GM18498 (cell line): ENCODE measurements around the gene OAS3.
A peak's percentile ranks its signal among the peaks of the same experiment; 100 is the strongest.
"Not testable (repeated sequence)": the region's sequence is repeated elsewhere in the genome, so short reads cannot be mapped to it uniquely, and the experiment has no call there.

Experiments
- ATAC-seq: cut with Tn5 transposase; IDR thresholded peaks from one replicate; pipeline ENCODE4 v1.9.1; 2021; ENCODE audit warnings: mild to moderate bottlenecking, moderate library complexity; ENCODE audit not compliant: unreplicated experiment

OAS3 gene

DNA sequence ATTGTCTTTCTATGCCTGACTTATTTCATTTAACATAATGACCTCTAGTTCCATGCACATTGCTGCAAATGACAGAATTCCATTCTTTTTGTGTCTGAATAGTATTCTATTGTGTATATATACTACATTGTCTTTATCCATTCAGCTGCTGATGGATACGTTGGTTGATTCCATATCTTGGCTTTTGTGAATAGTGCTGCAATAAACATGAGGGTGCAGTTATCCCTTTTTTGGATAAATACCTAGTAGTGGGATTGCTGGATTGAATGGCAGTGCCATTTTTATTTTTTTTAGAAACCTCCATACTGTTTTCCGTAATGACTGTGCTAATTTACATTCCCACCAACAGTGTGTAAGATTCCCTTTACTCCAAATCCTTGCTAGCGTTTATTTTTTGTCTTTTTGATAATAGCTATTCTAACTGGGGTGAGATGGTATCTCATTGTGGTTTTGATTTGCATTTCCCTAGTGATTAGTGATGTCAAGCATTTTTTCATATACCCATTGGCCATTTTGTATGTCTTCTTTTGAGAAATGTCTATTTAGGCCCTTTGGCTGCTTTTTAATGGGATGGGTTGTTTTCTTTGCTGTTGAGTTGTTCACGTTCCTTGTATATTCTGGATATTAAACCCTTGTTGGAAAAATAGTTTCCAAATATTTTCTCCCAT, 42.4 kb downstream of the OAS3 start:
- ATAC-seq = no peak

DNA sequence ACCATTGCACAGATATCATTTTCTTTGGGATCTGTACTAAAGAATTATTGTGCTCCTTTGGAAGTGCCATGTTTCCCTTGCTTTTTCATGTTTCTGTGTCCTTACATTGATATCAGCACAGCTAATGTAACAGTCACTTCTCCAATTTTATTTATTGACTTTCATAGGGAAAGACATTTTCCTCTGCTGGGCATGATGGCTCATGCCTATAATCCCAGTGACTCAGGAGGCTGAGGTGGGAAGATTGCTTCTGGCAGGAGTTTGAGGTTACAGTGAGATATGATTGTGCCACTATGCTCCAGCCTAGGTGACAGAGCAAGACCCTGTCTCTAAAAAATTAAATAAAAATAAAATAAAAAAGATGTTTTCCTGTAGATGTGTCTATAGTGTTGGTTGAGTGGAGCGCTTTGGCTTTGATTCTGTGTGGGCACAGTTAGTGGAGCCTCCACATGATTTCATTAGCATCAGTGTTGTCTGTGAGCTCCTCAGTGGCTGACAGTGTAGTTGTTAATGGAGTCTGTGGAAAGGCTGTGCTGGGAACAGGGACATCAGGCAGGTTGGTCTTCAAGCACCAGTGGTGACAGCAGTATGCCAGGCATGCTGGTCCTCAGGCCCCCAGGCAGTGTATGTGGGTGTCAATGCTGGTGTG, 47.5 kb downstream of the OAS3 start:
- no peak for ATAC-seq

DNA sequence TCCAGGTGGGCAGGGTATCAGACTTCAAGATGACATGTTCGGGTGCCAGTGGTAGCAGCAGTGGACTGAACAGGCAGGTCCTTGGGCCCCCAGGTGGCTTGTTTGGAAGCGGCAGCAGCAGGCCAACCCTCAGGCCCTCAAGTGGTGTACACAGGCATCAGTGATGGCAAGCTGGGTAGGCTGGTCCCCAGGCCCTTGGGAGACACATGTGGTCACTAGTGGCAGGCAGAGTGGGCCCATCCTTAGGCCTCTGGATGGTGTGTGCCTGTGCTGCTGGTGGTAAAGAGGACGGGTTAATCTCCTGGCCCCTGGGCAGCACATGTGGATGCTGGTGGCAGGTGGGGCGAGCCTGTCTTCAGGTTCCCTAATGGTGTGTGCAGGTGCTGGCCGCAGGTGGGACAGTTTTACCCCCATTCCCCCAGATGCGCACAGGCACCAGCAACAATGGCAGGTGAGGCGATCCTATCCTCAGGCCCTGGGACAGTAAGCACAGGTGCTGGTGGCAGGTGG, 48.1 kb downstream of the OAS3 start:
- ATAC-seq = no peak

DNA sequence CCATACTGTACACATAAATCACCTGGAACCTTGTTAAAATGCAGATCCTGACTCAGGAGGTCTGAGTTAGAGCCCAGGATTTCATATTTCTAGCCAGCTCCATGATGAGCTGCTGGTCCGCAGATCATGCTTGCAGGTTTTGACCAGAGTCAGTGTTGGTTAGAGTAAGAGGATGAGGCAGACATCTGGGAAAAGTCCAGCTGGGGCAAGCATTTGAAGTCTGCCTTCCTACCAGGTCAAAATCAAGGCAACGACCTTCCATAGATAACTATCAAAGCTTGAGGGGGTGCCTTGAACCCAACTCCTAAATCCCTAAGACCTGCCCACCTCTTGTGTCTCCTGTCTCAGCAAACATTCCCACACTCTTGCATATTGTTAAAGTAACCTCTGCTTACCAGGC, 49.3 kb downstream of the OAS3 start:
- ATAC-seq = no peak

DNA sequence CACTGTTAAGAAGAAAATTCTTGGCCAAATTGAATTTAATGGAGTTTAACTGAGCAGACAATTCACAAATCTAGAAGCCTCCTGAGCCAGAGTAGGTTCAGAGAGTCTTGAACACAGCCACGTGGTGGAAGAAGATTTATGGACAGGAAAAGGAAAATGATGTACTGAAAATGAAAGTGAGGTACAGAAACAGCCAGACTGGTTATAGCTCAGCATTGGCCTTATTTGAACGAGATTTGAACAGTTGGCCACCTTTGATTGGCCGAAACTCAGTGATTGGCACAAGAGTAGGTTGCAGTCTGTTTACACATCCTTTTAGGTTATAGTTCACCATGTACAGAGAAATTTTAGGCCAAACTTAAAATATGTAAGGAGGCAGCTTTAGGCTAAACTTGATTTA, 50.0 kb downstream of the OAS3 start:
- ATAC-seq = no peak

DNA sequence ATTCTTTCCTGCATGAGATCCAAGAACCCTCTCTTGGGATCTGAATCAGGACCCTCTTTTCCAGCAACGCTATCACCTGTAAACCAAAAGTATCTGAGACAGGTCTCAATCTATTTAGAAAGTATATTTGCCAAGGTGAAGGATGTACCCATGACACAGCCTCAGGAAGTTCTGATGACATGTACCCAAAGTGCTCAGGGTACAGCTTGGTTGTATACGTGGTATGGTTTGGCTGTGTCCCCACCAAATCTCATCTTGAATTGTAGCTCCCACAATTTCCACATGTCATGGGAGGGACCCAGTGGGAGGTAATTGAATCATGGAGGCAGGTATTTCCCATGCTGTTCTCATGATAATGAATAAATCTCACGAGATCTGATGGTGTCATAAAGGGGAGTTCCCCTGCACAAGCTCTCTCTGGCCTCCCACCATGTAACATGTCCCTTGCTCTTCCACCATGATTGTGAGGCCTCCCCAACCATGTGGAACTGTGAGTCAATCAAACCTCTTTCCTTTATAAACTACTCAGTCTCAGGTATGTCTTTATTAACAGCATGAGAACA, 50.6 kb downstream of the OAS3 start:
- not testable (repeated sequence) for ATAC-seq

DNA sequence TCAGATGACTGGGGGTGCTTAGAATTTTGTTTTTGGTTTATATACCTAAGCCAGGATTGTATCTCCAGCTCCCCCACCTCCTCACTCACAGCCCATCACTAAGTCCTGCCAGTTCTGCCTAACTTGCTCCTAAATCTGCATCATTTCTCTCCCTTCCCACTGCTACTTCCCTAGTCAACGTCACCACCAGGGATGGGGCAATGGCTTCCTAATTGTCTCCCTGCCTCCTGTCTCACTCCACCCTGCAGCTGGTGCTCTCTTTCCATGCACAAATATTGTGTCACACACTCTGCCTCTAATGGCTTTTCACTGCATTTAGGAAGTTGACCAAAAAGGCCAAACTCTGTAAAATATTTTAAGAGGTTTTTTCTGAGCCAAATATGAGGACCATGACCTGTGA, 51.5 kb downstream of the OAS3 start:
- ATAC-seq = no peak

DNA sequence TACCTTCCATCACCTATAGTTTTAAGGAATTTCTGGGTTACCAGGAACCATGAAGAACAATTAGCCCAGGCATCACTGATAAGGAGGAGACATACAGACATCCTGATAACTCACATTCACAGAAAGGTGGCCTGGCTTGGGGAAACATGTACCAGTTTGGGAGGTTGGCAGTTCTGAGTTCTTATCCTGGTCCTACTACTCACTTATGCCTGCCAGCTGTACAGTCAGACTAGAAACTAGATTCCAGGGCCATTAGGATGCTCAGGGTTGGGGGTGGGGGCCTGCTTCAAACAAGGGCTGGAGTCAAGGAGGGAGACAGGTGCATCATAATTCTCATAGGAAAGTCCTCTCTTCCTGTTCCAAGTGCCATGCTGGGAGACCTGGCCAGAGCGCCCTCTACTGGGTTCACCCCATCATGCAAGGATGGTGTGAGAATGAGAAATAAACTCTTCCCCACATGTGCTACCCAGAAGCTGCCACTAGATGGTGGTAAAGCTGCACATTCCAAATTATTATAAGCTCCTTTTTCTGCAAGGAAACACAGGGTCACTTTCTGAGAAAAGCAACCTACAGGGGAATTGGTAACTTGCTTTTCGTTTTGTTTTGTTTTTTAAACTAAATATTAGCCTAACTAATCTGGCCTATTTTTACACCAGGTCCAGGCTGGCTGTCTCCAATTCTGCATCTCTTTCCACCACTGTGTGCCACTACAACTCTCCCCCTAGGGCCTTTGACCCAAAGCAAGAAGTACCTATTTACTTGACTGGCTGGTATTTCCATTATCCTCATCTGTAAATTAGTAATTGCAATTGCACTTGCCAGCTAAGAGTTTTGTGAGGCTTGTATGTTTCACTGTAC, 54.5 kb downstream of the OAS3 start:
- no peak for ATAC-seq

DNA sequence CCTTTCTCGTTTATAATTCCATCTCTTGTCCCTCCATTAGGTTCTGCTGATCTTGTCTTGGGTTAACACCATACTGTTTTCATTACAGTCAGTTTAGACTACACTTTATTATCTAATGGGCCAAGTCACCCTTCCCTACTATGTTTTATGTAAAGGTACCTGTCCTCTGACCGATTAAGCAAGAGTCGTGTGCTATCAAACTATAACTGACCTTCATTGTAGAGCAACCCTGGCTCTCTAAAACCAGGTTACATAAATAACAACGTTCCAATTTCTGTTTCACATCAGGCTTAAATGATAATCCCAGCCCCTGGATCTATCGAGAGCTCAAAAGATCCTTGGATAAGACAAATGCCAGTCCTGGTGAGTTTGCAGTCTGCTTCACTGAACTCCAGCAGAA, 56.7 kb downstream of the OAS3 start:
- no peak for ATAC-seq

DNA sequence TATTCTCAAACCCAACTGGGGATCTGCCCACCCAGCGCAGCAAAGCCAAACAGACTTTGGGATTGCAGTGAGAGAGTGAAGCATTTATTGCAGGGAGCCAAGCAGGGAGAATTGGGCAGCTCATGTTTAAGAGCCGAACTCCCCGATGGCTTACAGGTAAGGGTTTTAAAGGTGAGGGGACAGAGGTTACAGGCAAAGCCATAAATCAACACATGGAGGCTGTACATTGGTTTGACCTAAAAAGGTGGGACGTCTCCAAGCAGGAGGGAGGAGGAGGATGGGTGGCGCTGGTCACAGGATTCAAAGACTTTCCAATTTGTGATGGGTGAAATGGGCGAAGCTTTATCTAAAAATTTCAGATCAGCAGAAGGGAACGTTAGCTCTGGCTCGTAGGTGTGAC, 58.2 kb downstream of the OAS3 start:
- no peak for ATAC-seq

DNA sequence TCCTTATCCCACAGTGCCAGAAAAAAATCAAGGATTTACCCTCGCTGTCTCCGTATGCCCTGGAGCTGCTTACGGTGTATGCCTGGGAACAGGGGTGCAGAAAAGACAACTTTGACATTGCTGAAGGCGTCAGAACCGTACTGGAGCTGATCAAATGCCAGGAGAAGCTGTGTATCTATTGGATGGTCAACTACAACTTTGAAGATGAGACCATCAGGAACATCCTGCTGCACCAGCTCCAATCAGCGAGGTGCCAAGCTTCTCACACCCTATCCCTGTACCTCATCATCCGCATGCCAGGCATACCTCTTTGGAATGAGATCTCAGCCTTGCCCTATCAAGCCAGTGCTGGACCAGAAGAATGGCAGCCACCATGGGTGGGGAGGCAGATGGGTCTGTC, 59.2 kb downstream of the OAS3 start:
- ATAC-seq = no peak

DNA sequence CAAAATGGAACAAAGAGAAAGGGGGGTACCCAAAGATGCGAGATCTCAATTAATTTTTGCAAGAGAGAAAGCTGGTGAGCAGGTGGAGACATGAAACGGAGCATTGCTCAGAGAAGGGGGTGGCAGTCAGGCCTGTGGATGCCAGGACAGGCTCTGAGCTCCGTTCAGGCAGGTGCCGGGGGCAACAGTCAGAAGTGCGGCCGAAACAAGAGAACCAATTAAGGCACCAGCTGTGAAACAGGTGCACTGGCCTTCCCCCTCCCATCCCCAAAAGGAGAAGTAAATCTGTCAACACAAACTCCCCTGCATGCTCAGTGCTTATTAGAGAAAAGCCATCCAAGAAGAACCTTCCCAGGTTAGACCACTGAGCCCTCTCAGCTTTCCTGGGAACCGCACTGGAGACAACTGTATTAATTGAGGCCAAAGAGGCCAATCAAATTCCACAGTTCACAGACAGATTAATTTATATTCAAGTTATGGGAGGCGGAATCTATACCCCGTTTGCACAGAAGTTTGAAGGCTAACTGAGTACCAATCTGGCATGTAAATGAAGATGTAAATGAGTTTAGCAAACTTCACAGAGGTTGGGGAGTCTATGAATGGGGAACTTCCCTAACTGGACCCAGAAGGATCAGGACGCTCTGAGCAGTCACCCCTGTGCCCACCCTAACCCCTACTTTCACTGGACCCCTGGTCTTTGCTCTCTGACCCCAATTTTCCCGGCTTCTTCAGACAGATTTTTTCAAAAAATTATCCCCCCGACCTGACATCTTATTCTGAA, 60.9 kb downstream of the OAS3 start:
- peak; percentile 95 for ATAC-seq

DNA sequence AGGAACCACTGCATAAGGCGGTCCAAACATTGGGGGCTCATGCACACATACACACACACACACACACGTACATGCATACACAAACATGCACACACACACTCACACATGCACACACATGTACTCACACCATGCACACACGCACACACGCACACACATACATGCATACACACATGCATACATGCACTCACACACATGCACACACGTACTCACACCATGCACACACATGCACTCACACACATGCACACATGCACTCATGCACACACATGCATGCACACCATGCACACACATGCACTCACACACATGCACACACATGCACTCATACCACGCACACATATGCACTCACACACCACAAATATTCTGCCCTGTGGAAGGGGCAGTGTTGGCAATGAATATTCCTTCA, 62.2 kb downstream of the OAS3 start:
- ATAC-seq = no peak

DNA sequence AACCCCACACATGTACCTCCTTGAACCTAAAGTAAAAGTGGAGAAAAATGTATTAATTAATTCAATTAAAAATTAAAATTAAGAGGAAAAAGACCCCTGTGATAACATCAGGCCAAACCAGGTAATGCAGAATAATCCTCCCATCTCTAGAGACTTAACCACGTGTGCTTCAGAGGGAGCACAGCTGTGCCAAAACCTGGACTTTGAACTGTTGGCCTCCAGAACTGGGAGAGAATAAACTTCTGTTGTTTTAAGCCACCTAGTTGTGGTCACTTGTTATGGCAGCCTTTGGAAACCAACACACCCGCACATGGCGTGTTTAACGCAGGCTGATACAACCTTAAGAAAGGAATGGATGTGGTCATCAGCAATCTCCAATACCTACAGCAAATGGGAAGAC, 63.9 kb downstream of the OAS3 start:
- no peak for ATAC-seq

DNA sequence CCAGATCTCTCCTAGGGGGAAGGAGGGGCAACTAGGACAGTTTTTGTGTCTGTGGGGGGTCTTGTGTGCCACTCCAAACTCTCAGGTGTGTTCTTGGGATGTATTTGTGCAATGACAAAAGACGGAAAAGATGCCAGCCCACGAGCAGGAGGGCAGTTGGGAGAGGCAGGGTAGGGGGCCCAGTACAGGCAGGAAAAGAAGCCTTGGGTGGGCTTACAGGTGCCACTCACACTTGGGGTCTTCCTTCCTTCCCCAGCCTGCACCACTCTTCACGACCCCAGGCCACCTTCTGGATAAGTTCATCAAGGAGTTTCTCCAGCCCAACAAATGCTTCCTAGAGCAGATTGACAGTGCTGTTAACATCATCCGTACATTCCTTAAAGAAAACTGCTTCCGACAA, 64.4 kb downstream of the OAS3 start:
- ATAC-seq = no peak

DNA sequence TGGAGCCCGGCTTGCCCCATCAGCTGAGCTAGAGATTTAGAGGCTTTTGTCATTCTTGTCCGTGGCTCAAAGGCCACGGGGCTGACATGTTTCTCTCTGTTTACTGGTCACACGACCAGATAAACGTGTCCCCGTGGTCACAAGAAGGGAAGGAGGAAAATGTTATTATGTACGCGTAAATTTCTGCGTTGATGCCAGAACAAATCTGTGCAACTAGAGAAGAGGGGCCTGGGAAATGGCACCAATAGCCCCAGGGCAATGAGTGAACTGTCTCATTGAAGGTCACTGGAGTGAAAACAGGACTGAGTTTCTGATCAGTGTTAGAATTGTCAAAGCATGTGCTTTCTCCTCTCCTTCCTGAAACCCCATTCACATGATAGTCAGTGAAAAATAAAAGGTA, 65.4 kb downstream of the OAS3 start:
- ATAC-seq = no peak

DNA sequence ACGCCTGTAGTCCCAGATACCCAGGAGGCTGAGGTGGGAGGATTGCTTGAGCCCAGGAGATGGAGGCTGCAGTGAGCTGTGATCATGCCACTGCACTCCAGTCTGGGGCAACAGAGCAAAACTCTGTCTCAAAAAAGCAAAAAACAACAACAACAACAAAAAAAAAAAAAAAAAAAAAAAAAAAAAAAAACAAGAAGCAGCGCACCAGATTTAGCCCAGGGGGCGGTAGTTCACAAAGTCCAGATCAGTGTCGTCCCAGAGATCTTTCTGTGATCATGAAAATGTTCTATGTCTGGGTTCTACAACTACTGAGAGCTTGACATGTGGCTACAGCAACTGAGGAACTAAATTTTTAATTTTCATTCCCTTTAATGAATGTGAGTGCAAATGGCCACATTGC, 67.5 kb downstream of the OAS3 start:
- ATAC-seq = no peak

DNA sequence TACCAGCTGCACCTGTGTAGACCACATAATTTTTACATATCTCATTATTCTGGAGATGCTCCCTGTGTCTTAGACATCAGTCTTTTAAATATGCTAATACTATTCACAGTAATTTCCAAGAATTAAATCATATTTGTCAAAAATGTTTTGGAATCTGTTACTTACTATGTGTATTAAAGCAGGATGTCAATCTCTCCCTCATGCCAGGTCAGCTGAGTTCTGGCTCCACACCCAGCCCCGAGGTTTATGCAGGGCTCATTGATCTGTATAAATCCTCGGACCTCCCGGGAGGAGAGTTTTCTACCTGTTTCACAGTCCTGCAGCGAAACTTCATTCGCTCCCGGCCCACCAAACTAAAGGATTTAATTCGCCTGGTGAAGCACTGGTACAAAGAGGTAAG, 67.9 kb downstream of the OAS3 start:
- ATAC-seq = no peak

DNA sequence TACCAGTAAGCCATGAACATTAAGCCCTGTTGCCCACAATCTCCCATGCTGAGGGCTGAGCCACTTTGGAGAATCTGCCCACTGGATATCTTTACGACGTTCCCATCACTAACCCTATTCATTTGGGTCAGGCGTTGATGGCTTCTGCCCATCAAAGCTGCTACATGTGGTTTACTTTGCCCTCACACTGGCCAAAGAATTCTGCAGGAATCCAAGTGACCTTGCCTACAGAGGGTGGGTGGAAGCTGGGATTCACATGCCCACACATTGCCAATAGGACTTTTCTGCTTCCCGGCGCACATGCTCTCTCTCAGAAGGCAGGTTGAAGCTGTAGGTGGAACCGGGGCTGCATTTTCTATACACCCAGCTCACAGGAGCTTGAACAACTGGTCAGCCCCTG, 68.4 kb downstream of the OAS3 start:
- ATAC-seq = no peak

DNA sequence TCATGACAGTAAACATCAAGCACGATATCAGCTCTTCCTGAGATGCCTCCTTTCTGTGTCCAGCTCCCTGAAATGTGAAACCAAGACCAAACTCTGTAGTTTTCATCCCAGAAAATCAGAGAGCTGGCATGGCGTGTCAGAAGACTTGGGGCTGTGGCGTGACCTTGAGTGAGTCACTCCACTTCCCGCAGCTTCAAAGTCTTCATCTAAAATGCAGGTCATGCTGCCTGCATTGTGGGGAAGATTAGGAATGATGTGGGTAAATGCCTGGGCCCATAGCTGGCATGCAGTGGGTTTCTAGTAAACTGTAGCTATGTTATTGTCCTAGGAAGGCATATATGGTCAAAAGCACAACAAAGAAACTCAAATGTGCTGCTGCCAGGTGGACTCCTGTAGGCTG, 68.9 kb downstream of the OAS3 start:
- no peak for ATAC-seq

DNA sequence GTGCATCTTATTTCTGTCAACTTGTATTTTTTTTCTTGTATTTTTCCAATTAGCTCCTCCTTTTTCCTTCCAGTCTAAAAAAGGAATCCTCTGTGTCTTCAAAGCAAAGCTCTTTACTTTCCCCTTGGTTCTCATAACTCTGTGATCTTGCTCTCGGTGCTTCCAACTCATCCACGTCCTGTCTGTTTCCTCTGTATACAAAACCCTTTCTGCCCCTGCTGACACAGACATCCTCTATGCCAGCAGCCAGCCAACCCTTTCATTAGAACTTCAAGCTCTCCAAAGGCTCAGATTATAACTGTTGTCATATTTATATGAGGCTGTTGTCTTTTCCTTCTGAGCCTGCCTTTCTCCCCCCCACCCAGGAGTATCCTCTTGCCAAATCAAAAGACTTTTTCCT, 72.4 kb downstream of the OAS3 start:
- ATAC-seq = no peak
